GM23338 (cell line): ENCODE measurements around the gene MORN3. TPM values are rescaled to one million over a fixed set of nuclear protein-coding genes. Genes with fewer than 3 reads are reported as not detected.

Source experiments
- ATAC-seq: fragments of 200-7000 bp; cut with Tn5 transposase; 3 replicates; pipeline ENCODE4 v1.9.1; 2020
- DNase-seq: peaks from one replicate; pipeline ENCODE4 v3.0.0-alpha.2; 2015; ENCODE audit warnings: low spot score
- H2AFZ ChIP-seq: fragments of 200-600 bp; sonication (generic); 2 replicates; pipeline ENCODE4 v1.8.0; 2016; ENCODE audit warnings: antibody characterized with exemption, mild to moderate bottlenecking, moderate library complexity
- H3F3A ChIP-seq: fragments of 200-600 bp; sonication (generic); replicated peaks from 2 replicates; pipeline ENCODE4 v1.8.0; 2017; ENCODE audit warnings: antibody characterized with exemption, mixed run types, low read depth
- H3K27ac ChIP-seq: fragments of 200-600 bp; sonication (generic); 2 replicates; pipeline ENCODE4 v1.6.1; 2016; ENCODE audit warnings: low read depth
- H3K27me3 ChIP-seq: fragments of 200-600 bp; sonication (generic); 2 replicates; pipeline ENCODE4 v1.8.0; 2016; ENCODE audit warnings: mild to moderate bottlenecking, mixed run types, moderate library complexity; ENCODE audit not compliant: insufficient read depth
- H3K36me3 ChIP-seq: fragments of 200-600 bp; sonication (generic); 2 replicates; pipeline ENCODE4 v1.8.0; 2016; ENCODE audit warnings: mild to moderate bottlenecking; ENCODE audit not compliant: insufficient read depth
- H3K4me1 ChIP-seq: fragments of 200-600 bp; sonication (generic); 2 replicates; pipeline ENCODE4 v1.8.0; 2016; ENCODE audit warnings: mild to moderate bottlenecking, moderate library complexity; ENCODE audit not compliant: insufficient read depth
- H3K4me2 ChIP-seq: fragments of 200-600 bp; sonication (generic); 2 replicates; pipeline ENCODE4 v1.7.1; 2017; ENCODE audit warnings: mixed run types
- H3K4me3 ChIP-seq: fragments of 200-600 bp; sonication (generic); 2 replicates; pipeline ENCODE4 v1.6.1; 2016; ENCODE audit warnings: mixed run types
- H3K79me2 ChIP-seq: fragments of 200-600 bp; sonication (generic); replicated peaks from 2 replicates; pipeline ENCODE4 v1.8.0; 2017; ENCODE audit warnings: mild to moderate bottlenecking; ENCODE audit not compliant: insufficient read depth
- H3K9me2 ChIP-seq: fragments of 200-600 bp; sonication (generic); 2 replicates; pipeline ENCODE4 v1.8.0; 2017; ENCODE audit not compliant: insufficient read depth
- H4K20me1 ChIP-seq: fragments of 200-600 bp; sonication (generic); replicated peaks from 2 replicates; pipeline ENCODE4 v1.8.0; 2017; ENCODE audit warnings: mild to moderate bottlenecking; ENCODE audit not compliant: insufficient read depth
- H3K27ac Mint-ChIP-seq: 2 replicates; pipeline ENCODE4 v1.8.0; 2020; ENCODE audit warnings: inconsistent platforms, mild to moderate bottlenecking, moderate library complexity, mixed read lengths
- H3K27me3 Mint-ChIP-seq: 3 replicates; pipeline ENCODE4 v1.8.0; 2022; ENCODE audit warnings: low read depth, mild to moderate bottlenecking, moderate library complexity, mixed read lengths, inconsistent platforms; ENCODE audit not compliant: insufficient read depth, poor library complexity
- H3K36me3 Mint-ChIP-seq: 3 replicates; pipeline ENCODE4 v1.8.0; 2021; ENCODE audit warnings: low read depth, mild to moderate bottlenecking, inconsistent platforms, moderate library complexity, mixed read lengths
- H3K4me1 Mint-ChIP-seq: 3 replicates; pipeline ENCODE4 v1.8.0; 2020; ENCODE audit warnings: mild to moderate bottlenecking, inconsistent platforms, mixed read lengths
- H3K4me3 Mint-ChIP-seq: 3 replicates; pipeline ENCODE4 v1.8.0; 2021; ENCODE audit warnings: moderate library complexity, mild to moderate bottlenecking, inconsistent platforms, mixed read lengths
- H3K9me3 Mint-ChIP-seq: 3 replicates; pipeline ENCODE4 v1.8.0; 2020; ENCODE audit warnings: moderate library complexity, mild to moderate bottlenecking, inconsistent platforms, mixed read lengths
- CREB1 ChIP-seq: fragments of 250-450 bp; sonication (Bioruptor Pico); IDR thresholded peaks from 2 replicates; pipeline ENCODE4 v1.5.0; 2020; ENCODE audit warnings: low read depth, mild to moderate bottlenecking, moderate library complexity
- EZH2phosphoT487 ChIP-seq: fragments of 200-600 bp; sonication (generic); IDR thresholded peaks from one replicate; pipeline ENCODE4 v1.8.1; 2018; ENCODE audit warnings: antibody characterized with exemption; ENCODE audit not compliant: unreplicated experiment
- NANOG ChIP-seq: IDR thresholded peaks from 2 replicates; pipeline ENCODE4 v1.6.1; 2016; ENCODE audit warnings: antibody characterized with exemption, borderline replicate concordance
- ZNF331 ChIP-seq: fragments of 250-450 bp; sonication (Bioruptor Pico); IDR thresholded peaks from 2 replicates; pipeline ENCODE4 v1.5.0; 2020; ENCODE audit warnings: low read depth, mild to moderate bottlenecking, moderate library complexity
- polyA plus RNA-seq: library from polyadenylated mRNA; unstranded; fragments of >200 nt; fragmentation: Nextera tagmentation; extraction: Ambion mirVana; gene quantifications from 2 replicates; pipeline ENCODE4 v1.2.1, GENCODE V29; 2016
- total RNA-seq: library from RNA; depleted of rRNA; stranded (reverse); fragments of >200 nt; shearing (Covaris generic); gene quantifications from 2 replicates; pipeline ENCODE4 v1.2.3, GENCODE V29; 2014
- TF ChIP-seq, protein P1 (sequence below): fragments of 250-450 bp; sonication (Bioruptor Pico); IDR thresholded peaks from 2 replicates; pipeline ENCODE4 v1.5.0; 2020; ENCODE audit warnings: mild to moderate bottlenecking, moderate library complexity
- TF ChIP-seq, protein P2 (sequence below): IDR thresholded peaks from one replicate; pipeline ENCODE4 v1.6.1; 2018; ENCODE audit warnings: antibody characterized with exemption; ENCODE audit not compliant: unreplicated experiment
- TF ChIP-seq, protein P3 (sequence below): IDR thresholded peaks from 2 replicates; pipeline ENCODE4 v1.6.1; 2016; ENCODE audit warnings: antibody characterized with exemption

The MORN3 gene
- total and polyA plus RNA-seq, 2 experiments from 2014 or later, result 0.14 to 0.36 TPM

DNA sequence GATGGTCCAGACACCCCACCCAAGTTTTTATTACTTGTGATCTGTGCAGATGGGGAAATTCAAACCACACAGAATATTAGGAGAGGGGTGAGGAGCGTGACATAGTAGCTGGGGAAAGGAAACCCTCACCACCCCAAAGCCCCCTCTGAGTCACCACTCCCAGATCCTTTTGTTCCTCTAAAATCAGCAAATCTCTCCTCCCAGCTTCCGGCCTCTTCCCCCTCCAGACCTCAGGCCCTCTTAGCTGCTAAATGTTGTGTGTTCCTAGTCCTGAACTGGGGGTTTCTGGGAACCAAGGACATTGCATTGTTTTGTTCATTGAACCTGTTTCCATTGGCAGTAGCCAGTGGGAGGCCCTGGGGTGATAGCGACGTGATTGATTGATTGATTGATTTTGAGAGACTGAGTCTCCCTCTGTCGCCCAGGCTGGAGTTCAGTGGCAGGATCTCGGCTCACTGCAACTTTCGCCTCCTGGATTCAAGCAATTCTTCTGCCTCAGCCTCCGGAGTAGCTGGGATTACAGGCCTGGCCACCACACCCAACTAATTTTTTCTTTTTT, 49.0 kb downstream of the MORN3 start:
- ATAC-seq (peak; percentile 45), DNase-seq (peak; percentile 67)
- Histone ChIP-seq H3K9me2 (no peaks in the 10 kb centered on the region), H3F3A (peaks cover 9% of the 10 kb centered on the region), H3K79me2 (no peaks in the 10 kb centered on the region), H3K4me1 (peaks cover 18% of the 10 kb centered on the region), H2AFZ (no peak overlapping the region), H4K20me1 (no peaks in the 10 kb centered on the region), H3K27me3 (no peaks in the 10 kb centered on the region), H3K4me3 (no peak overlapping the region), H3K36me3 (no peaks in the 10 kb centered on the region), H3K4me2 (no peak overlapping the region), H3K27ac (0 out of 2 replicates have a peak overlapping the region, but pooled peaks have one; percentile 18)
- Mint-ChIP-seq H3K27ac (peak overlapping the region; percentile 56; the same call in 1 of the 2 replicates), H3K4me1 (peaks cover 25% of the 10 kb centered on the region), H3K4me3 (no peak overlapping the region), H3K9me3 (no peaks in the 10 kb centered on the region; the same call in 2 of the 3 replicates), H3K27me3 (peaks cover 13% of the 10 kb centered on the region), H3K36me3 (no peaks in the 10 kb centered on the region)
- TF ChIP-seq EZH2phosphoT487 (no peak), NANOG (no peak), ZNF331 (no peak), CREB1 (no peak)
- TF ChIP-seq, protein P1, sequence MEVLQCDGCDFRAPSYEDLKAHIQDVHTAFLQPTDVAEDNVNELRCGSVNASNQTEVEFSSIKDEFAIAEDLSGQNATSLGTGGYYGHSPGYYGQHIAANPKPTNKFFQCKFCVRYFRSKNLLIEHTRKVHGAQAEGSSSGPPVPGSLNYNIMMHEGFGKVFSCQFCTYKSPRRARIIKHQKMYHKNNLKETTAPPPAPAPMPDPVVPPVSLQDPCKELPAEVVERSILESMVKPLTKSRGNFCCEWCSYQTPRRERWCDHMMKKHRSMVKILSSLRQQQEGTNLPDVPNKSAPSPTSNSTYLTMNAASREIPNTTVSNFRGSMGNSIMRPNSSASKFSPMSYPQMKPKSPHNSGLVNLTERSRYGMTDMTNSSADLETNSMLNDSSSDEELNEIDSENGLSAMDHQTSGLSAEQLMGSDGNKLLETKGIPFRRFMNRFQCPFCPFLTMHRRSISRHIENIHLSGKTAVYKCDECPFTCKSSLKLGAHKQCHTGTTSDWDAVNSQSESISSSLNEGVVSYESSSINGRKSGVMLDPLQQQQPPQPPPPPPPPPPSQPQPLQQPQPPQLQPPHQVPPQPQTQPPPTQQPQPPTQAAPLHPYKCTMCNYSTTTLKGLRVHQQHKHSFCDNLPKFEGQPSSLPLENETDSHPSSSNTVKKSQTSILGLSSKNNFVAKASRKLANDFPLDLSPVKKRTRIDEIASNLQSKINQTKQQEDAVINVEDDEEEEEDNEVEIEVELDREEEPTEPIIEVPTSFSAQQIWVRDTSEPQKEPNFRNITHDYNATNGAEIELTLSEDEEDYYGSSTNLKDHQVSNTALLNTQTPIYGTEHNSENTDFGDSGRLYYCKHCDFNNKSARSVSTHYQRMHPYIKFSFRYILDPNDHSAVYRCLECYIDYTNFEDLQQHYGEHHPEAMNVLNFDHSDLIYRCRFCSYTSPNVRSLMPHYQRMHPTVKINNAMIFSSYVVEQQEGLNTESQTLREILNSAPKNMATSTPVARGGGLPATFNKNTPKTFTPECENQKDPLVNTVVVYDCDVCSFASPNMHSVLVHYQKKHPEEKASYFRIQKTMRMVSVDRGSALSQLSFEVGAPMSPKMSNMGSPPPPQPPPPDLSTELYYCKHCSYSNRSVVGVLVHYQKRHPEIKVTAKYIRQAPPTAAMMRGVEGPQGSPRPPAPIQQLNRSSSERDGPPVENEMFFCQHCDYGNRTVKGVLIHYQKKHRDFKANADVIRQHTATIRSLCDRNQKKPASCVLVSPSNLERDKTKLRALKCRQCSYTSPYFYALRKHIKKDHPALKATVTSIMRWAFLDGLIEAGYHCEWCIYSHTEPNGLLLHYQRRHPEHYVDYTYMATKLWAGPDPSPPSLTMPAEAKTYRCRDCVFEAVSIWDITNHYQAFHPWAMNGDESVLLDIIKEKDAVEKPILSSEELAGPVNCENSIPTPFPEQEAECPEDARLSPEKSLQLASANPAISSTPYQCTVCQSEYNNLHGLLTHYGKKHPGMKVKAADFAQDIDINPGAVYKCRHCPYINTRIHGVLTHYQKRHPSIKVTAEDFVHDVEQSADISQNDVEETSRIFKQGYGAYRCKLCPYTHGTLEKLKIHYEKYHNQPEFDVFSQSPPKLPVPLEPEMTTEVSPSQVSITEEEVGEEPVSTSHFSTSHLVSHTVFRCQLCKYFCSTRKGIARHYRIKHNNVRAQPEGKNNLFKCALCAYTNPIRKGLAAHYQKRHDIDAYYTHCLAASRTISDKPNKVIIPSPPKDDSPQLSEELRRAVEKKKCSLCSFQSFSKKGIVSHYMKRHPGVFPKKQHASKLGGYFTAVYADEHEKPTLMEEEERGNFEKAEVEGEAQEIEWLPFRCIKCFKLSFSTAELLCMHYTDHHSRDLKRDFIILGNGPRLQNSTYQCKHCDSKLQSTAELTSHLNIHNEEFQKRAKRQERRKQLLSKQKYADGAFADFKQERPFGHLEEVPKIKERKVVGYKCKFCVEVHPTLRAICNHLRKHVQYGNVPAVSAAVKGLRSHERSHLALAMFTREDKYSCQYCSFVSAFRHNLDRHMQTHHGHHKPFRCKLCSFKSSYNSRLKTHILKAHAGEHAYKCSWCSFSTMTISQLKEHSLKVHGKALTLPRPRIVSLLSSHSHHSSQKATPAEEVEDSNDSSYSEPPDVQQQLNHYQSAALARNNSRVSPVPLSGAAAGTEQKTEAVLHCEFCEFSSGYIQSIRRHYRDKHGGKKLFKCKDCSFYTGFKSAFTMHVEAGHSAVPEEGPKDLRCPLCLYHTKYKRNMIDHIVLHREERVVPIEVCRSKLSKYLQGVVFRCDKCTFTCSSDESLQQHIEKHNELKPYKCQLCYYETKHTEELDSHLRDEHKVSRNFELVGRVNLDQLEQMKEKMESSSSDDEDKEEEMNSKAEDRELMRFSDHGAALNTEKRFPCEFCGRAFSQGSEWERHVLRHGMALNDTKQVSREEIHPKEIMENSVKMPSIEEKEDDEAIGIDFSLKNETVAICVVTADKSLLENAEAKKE (CRISPR knock-in tag), result no peak
- TF ChIP-seq, protein P2, sequence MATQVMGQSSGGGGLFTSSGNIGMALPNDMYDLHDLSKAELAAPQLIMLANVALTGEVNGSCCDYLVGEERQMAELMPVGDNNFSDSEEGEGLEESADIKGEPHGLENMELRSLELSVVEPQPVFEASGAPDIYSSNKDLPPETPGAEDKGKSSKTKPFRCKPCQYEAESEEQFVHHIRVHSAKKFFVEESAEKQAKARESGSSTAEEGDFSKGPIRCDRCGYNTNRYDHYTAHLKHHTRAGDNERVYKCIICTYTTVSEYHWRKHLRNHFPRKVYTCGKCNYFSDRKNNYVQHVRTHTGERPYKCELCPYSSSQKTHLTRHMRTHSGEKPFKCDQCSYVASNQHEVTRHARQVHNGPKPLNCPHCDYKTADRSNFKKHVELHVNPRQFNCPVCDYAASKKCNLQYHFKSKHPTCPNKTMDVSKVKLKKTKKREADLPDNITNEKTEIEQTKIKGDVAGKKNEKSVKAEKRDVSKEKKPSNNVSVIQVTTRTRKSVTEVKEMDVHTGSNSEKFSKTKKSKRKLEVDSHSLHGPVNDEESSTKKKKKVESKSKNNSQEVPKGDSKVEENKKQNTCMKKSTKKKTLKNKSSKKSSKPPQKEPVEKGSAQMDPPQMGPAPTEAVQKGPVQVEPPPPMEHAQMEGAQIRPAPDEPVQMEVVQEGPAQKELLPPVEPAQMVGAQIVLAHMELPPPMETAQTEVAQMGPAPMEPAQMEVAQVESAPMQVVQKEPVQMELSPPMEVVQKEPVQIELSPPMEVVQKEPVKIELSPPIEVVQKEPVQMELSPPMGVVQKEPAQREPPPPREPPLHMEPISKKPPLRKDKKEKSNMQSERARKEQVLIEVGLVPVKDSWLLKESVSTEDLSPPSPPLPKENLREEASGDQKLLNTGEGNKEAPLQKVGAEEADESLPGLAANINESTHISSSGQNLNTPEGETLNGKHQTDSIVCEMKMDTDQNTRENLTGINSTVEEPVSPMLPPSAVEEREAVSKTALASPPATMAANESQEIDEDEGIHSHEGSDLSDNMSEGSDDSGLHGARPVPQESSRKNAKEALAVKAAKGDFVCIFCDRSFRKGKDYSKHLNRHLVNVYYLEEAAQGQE, result no peak
- TF ChIP-seq, protein P3, sequence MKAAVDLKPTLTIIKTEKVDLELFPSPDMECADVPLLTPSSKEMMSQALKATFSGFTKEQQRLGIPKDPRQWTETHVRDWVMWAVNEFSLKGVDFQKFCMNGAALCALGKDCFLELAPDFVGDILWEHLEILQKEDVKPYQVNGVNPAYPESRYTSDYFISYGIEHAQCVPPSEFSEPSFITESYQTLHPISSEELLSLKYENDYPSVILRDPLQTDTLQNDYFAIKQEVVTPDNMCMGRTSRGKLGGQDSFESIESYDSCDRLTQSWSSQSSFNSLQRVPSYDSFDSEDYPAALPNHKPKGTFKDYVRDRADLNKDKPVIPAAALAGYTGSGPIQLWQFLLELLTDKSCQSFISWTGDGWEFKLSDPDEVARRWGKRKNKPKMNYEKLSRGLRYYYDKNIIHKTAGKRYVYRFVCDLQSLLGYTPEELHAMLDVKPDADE, result no peak
